Measurements from ENCODE around the gene PACS2.

The PACS2 gene

GRCh38 chr14:105430565-105430964, 116.0 kb downstream of the PACS2 start:
- no peaks in the 10 kb centered on the region for H3F3A ChIP-seq (ENCODE audit: low read depth)
- H4K20me1 ChIP-seq (ENCODE audit: insufficient read depth, low read length, poor library complexity, severe bottlenecking), result peaks cover 61% of the 10 kb centered on the region
- H3K36me3 ChIP-seq (ENCODE audit: insufficient read depth, low read length), result peaks cover 19% of the 10 kb centered on the region; the same call in 1 of the 2 replicates
- no peak overlapping the region for H3K9ac ChIP-seq (ENCODE audit: low read depth, low read length, poor library complexity, severe bottlenecking)
- no peaks in the 10 kb centered on the region for H3K9me3 ChIP-seq (ENCODE audit: insufficient read depth, low read depth, low read length)
- H3K4me2 ChIP-seq (ENCODE audit: low read depth, low read length, poor library complexity, severe bottlenecking), result no peak overlapping the region
- H2AFZ ChIP-seq (ENCODE audit: low read length), result no peak overlapping the region
- H3K79me2 ChIP-seq (ENCODE audit: insufficient read depth, low read length), result peaks cover 92% of the 10 kb centered on the region
- H3K27me3 ChIP-seq (ENCODE audit: insufficient read depth, low read length, poor library complexity, severe bottlenecking), result no peaks in the 10 kb centered on the region
- TF ChIP-seq EZH2phosphoT487 (IDR thresholded peaks at IDR 0.05; ENCODE audit: borderline replicate concordance), result no peak
- TF ChIP-seq, protein P1, sequence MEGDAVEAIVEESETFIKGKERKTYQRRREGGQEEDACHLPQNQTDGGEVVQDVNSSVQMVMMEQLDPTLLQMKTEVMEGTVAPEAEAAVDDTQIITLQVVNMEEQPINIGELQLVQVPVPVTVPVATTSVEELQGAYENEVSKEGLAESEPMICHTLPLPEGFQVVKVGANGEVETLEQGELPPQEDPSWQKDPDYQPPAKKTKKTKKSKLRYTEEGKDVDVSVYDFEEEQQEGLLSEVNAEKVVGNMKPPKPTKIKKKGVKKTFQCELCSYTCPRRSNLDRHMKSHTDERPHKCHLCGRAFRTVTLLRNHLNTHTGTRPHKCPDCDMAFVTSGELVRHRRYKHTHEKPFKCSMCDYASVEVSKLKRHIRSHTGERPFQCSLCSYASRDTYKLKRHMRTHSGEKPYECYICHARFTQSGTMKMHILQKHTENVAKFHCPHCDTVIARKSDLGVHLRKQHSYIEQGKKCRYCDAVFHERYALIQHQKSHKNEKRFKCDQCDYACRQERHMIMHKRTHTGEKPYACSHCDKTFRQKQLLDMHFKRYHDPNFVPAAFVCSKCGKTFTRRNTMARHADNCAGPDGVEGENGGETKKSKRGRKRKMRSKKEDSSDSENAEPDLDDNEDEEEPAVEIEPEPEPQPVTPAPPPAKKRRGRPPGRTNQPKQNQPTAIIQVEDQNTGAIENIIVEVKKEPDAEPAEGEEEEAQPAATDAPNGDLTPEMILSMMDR (conservative IDR thresholded peaks at IDR 0.05; ENCODE audit: low read length), result no peak
- no peaks in the 10 kb centered on the region for H3K4me1 ChIP-seq (ENCODE audit: insufficient read depth, low read length, poor library complexity, severe bottlenecking)
- no peaks in the 10 kb centered on the region for H3K9me2 ChIP-seq (replicated peaks; ENCODE audit: low read depth, low read length)
- no peak overlapping the region for H3K4me3 ChIP-seq (ENCODE audit: low read length, poor library complexity, severe bottlenecking)

GRCh38 chr14:105431256-105431655, 116.7 kb downstream of the PACS2 start:
- H3K4me3 ChIP-seq (ENCODE audit: low read length, poor library complexity, severe bottlenecking), result no peak overlapping the region
- no peaks in the 10 kb centered on the region for H3K4me1 ChIP-seq (ENCODE audit: insufficient read depth, low read length, poor library complexity, severe bottlenecking)
- H3K9me2 ChIP-seq (replicated peaks; ENCODE audit: low read depth, low read length), result no peaks in the 10 kb centered on the region
- no peak overlapping the region for H3K4me2 ChIP-seq (ENCODE audit: low read depth, low read length, poor library complexity, severe bottlenecking)
- no peaks in the 10 kb centered on the region for H3F3A ChIP-seq (ENCODE audit: low read depth)
- H3K79me2 ChIP-seq (ENCODE audit: insufficient read depth, low read length), result peaks cover 92% of the 10 kb centered on the region
- no peaks in the 10 kb centered on the region for H3K9me3 ChIP-seq (ENCODE audit: insufficient read depth, low read depth, low read length)
- H2AFZ ChIP-seq (ENCODE audit: low read length), result no peak overlapping the region
- peaks cover 61% of the 10 kb centered on the region for H4K20me1 ChIP-seq (ENCODE audit: insufficient read depth, low read length, poor library complexity, severe bottlenecking)
- no peak overlapping the region for H3K9ac ChIP-seq (ENCODE audit: low read depth, low read length, poor library complexity, severe bottlenecking)
- H3K27me3 ChIP-seq (ENCODE audit: insufficient read depth, low read length, poor library complexity, severe bottlenecking), result no peaks in the 10 kb centered on the region
- H3K36me3 ChIP-seq (ENCODE audit: insufficient read depth, low read length), result peaks cover 18% of the 10 kb centered on the region; the same call in 1 of the 2 replicates
- no peak for TF ChIP-seq EZH2phosphoT487 (IDR thresholded peaks at IDR 0.05; ENCODE audit: borderline replicate concordance)
- TF ChIP-seq, protein P1 (conservative IDR thresholded peaks at IDR 0.05; ENCODE audit: low read length), result no peak

GRCh38 chr14:105432657-105433056, 118.1 kb downstream of the PACS2 start:
- H3K4me1 ChIP-seq (ENCODE audit: insufficient read depth, low read length, poor library complexity, severe bottlenecking), result no peaks in the 10 kb centered on the region
- H3F3A ChIP-seq (ENCODE audit: low read depth), result no peaks in the 10 kb centered on the region
- peaks cover 92% of the 10 kb centered on the region for H3K79me2 ChIP-seq (ENCODE audit: insufficient read depth, low read length)
- no peaks in the 10 kb centered on the region for H3K27me3 ChIP-seq (ENCODE audit: insufficient read depth, low read length, poor library complexity, severe bottlenecking)
- H3K4me2 ChIP-seq (ENCODE audit: low read depth, low read length, poor library complexity, severe bottlenecking), result no peak overlapping the region
- H4K20me1 ChIP-seq (ENCODE audit: insufficient read depth, low read length, poor library complexity, severe bottlenecking), result peaks cover 57% of the 10 kb centered on the region
- peaks cover 16% of the 10 kb centered on the region; the same call in 1 of the 2 replicates for H3K36me3 ChIP-seq (ENCODE audit: insufficient read depth, low read length)
- no peaks in the 10 kb centered on the region for H3K9me2 ChIP-seq (replicated peaks; ENCODE audit: low read depth, low read length)
- H2AFZ ChIP-seq (ENCODE audit: low read length), result no peak overlapping the region
- TF ChIP-seq EZH2phosphoT487 (IDR thresholded peaks at IDR 0.05; ENCODE audit: borderline replicate concordance), result no peak
- TF ChIP-seq, protein P1 (conservative IDR thresholded peaks at IDR 0.05; ENCODE audit: low read length), result no peak
- no peak overlapping the region for H3K4me3 ChIP-seq (ENCODE audit: low read length, poor library complexity, severe bottlenecking)
- H3K9me3 ChIP-seq (ENCODE audit: insufficient read depth, low read depth, low read length), result no peaks in the 10 kb centered on the region
- H3K9ac ChIP-seq (ENCODE audit: low read depth, low read length, poor library complexity, severe bottlenecking), result no peak overlapping the region
